Astrocyte (in vitro differentiated cells and primary cell): ENCODE results near the gene ABT1. TPM values are rescaled to one million over a fixed set of nuclear protein-coding genes. Genes with fewer than 3 reads are reported as not detected.

Source experiments
- DNase-seq: peaks from one replicate; pipeline ENCODE4 v3.0.0-alpha.2; 2010; ENCODE audit warnings: low read depth
- FAIRE-seq: peaks from 2 replicates; lab custom pipeline; 2011; peaks lifted over from hg19 to GRCh38; lab: Jason Lieb, UNC
- H2AFZ ChIP-seq: 2 replicates; pipeline ENCODE4 v1.6.0; 2012; ENCODE audit warnings: low read depth, low read length, inconsistent platforms
- H3K27ac ChIP-seq: 2 replicates; pipeline ENCODE4 v1.5.1; 2011; ENCODE audit warnings: low read depth, low read length, inconsistent platforms
- H3K27me3 ChIP-seq: 2 replicates; pipeline ENCODE4 v1.6.0; 2011; ENCODE audit warnings: low read length, inconsistent platforms; ENCODE audit not compliant: insufficient read depth
- H3K36me3 ChIP-seq: 2 replicates; pipeline ENCODE4 v1.5.1; 2011; ENCODE audit warnings: low read length, inconsistent platforms; ENCODE audit not compliant: insufficient read depth
- H3K4me1 ChIP-seq: 2 replicates; pipeline ENCODE4 v1.5.1; 2011; ENCODE audit warnings: low read length, inconsistent platforms; ENCODE audit not compliant: insufficient read depth
- H3K4me2 ChIP-seq: 2 replicates; pipeline ENCODE4 v1.6.0; 2012; ENCODE audit warnings: low read length, inconsistent platforms
- H3K4me3 ChIP-seq: 2 replicates; pipeline ENCODE4 v1.5.1; 2011; ENCODE audit warnings: low read depth, mild to moderate bottlenecking, low read length, inconsistent platforms; ENCODE audit not compliant: insufficient read depth
- H3K79me2 ChIP-seq: 2 replicates; pipeline ENCODE4 v1.6.0; 2012; ENCODE audit warnings: mild to moderate bottlenecking, low read length, inconsistent platforms; ENCODE audit not compliant: insufficient read depth
- H3K9ac ChIP-seq: 2 replicates; pipeline ENCODE4 v1.6.0; 2012; ENCODE audit warnings: mild to moderate bottlenecking, low read length, inconsistent platforms
- H3K9me3 ChIP-seq: 2 replicates; pipeline ENCODE4 v1.5.1; 2012; ENCODE audit warnings: low read depth, mild to moderate bottlenecking, low read length, inconsistent platforms; ENCODE audit not compliant: insufficient read depth
- H4K20me1 ChIP-seq: 2 replicates; pipeline ENCODE4 v1.6.0; 2012; ENCODE audit warnings: low read length, inconsistent platforms; ENCODE audit not compliant: insufficient read depth
- H3K27ac Mint-ChIP-seq: one replicate; pipeline ENCODE4 v1.8.0; 2021; ENCODE audit warnings: mild to moderate bottlenecking, mixed read lengths; ENCODE audit not compliant: unreplicated experiment
- H3K27me3 Mint-ChIP-seq: one replicate; pipeline ENCODE4 v1.8.0; 2021; ENCODE audit warnings: low read depth, mixed read lengths; ENCODE audit not compliant: unreplicated experiment
- H3K36me3 Mint-ChIP-seq: one replicate; pipeline ENCODE4 v1.8.0; 2021; ENCODE audit warnings: low read depth, mixed read lengths; ENCODE audit not compliant: unreplicated experiment
- H3K4me1 Mint-ChIP-seq: one replicate; pipeline ENCODE4 v1.8.0; 2021; ENCODE audit warnings: low read depth, mixed read lengths; ENCODE audit not compliant: unreplicated experiment
- H3K4me3 Mint-ChIP-seq: one replicate; pipeline ENCODE4 v1.8.0; 2021; ENCODE audit warnings: mild to moderate bottlenecking, moderate library complexity, mixed read lengths; ENCODE audit not compliant: unreplicated experiment
- H3K9me3 Mint-ChIP-seq: one replicate; pipeline ENCODE4 v1.8.0; 2021; ENCODE audit warnings: mild to moderate bottlenecking, mixed read lengths; ENCODE audit not compliant: unreplicated experiment
- CTCF ChIP-seq: IDR thresholded peaks from 2 replicates; pipeline ENCODE4 v1.5.1; 2011; ENCODE audit warnings: low read depth, mild to moderate bottlenecking, inconsistent platforms, low read length, moderate library complexity; ENCODE audit not compliant: insufficient read depth
- EZH2 ChIP-seq: IDR thresholded peaks from 2 replicates; pipeline ENCODE4 v1.6.1; 2012; ENCODE audit warnings: mild to moderate bottlenecking, low read length, inconsistent platforms; ENCODE audit not compliant: insufficient read depth
- total RNA-seq: library from RNA; stranded (reverse); gene quantifications from 2 replicates; pipeline ENCODE4 v1.2.1, GENCODE V29; 2021

Gene ABT1
- total RNA-seq, 1 donor from 2014 or later: 17.3 TPM

- Histone ChIP-seq H3K27me3 (no peaks in the 10 kb centered on the region), H4K20me1 (no peaks in the 10 kb centered on the region), H3K36me3 (no peaks in the 10 kb centered on the region), H3K4me1 (no peaks in the 10 kb centered on the region), H3K4me3 (peak overlapping the region; percentile 80), H3K27ac (no peak overlapping the region), H3K9me3 (no peaks in the 10 kb centered on the region), H3K4me2 (peak overlapping the region; percentile 83), H3K9ac (peak overlapping the region; percentile 65), H3K79me2 (no peaks in the 10 kb centered on the region), H2AFZ (peak overlapping the region; percentile 65)
- Mint-ChIP-seq H3K4me1 (peaks cover 3% of the 10 kb centered on the region), H3K27ac (peak overlapping the region; percentile 81), H3K36me3 (no peaks in the 10 kb centered on the region), H3K9me3 (no peaks in the 10 kb centered on the region), H3K4me3 (peak overlapping the region; percentile 96), H3K27me3 (no peaks in the 10 kb centered on the region)
- DNase-seq: peak; percentile 64
- peak; percentile 62 for FAIRE-seq
- TF ChIP-seq EZH2: no peak
These were observed 27.9 kb upstream of the ABT1 start for GRCh38 chr6:26568601-26569432.

GRCh38 chr6:26569433-26569764, 27.4 kb upstream of the ABT1 start:
- H3K36me3 ChIP-seq: no peaks in the 10 kb centered on the region
- H2AFZ ChIP-seq: peak overlapping the region; percentile 63
- Mint-ChIP-seq H3K27ac (no peak overlapping the region), H3K9me3 (no peaks in the 10 kb centered on the region), H3K27me3 (no peaks in the 10 kb centered on the region), H3K36me3 (no peaks in the 10 kb centered on the region), H3K4me3 (peak overlapping the region; percentile 96), H3K4me1 (peaks cover 3% of the 10 kb centered on the region)
- no peak overlapping the region for H3K27ac ChIP-seq
- FAIRE-seq (no peak), DNase-seq (no peak)
- H3K9ac ChIP-seq: peak overlapping the region; percentile 65
- H3K4me3 ChIP-seq: peak overlapping the region; percentile 80
- H3K4me2 ChIP-seq: peak overlapping the region; percentile 83
- H3K4me1 ChIP-seq: no peaks in the 10 kb centered on the region
- no peaks in the 10 kb centered on the region for H3K79me2 ChIP-seq
- H4K20me1 ChIP-seq: no peaks in the 10 kb centered on the region
- H3K27me3 ChIP-seq: no peaks in the 10 kb centered on the region
- no peaks in the 10 kb centered on the region for H3K9me3 ChIP-seq
- TF ChIP-seq CTCF: no peak
- TF ChIP-seq EZH2: no peak

- H3K4me3 ChIP-seq: no peak overlapping the region
- no peak overlapping the region for H3K27ac ChIP-seq
- no peak overlapping the region for H3K4me3 Mint-ChIP-seq
- FAIRE-seq (no peak), DNase-seq (no peak)
- H4K20me1 ChIP-seq: no peaks in the 10 kb centered on the region
- H3K9me3 ChIP-seq: no peaks in the 10 kb centered on the region
- no peak overlapping the region for H3K9ac ChIP-seq
- H3K27ac Mint-ChIP-seq: no peak overlapping the region
- H3K79me2 ChIP-seq: no peaks in the 10 kb centered on the region
- no peaks in the 10 kb centered on the region for H3K9me3 Mint-ChIP-seq
- TF ChIP-seq CTCF (no peak), EZH2 (no peak)
- H3K4me2 ChIP-seq: no peak overlapping the region
- no peak overlapping the region for H2AFZ ChIP-seq
- H3K4me1 Mint-ChIP-seq: peaks cover 3% of the 10 kb centered on the region
- no peaks in the 10 kb centered on the region for H3K36me3 Mint-ChIP-seq
- H3K27me3 Mint-ChIP-seq: no peaks in the 10 kb centered on the region
- no peaks in the 10 kb centered on the region for H3K27me3 ChIP-seq
- H3K4me1 ChIP-seq: no peaks in the 10 kb centered on the region
- no peaks in the 10 kb centered on the region for H3K36me3 ChIP-seq
These were observed 26.5 kb upstream of the ABT1 start for GRCh38 chr6:26570027-26570809.
